Measurements from ENCODE around the gene CCDC154.

CCDC154 gene

DNA sequence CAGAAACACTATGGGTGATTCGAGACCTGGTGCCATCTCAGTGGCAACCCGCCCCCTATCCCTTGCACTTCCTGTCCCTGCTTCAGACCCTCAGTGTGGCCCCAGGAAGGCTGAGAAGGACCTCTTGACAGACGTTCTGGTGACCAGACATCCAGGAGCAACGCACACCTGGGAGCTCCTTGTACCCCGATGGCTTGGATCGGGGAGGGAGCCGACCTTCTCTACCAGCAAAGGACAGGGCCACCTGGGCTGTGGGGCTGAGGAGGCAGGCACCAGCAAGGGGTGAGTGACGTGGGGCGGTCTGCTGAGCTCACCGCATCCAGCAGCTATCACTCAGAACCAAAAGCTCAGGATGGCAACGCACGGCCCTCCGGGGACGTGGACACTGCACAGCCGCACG, 57.0 kb downstream of the CCDC154 start:
- DNase-seq, result no peak

DNA sequence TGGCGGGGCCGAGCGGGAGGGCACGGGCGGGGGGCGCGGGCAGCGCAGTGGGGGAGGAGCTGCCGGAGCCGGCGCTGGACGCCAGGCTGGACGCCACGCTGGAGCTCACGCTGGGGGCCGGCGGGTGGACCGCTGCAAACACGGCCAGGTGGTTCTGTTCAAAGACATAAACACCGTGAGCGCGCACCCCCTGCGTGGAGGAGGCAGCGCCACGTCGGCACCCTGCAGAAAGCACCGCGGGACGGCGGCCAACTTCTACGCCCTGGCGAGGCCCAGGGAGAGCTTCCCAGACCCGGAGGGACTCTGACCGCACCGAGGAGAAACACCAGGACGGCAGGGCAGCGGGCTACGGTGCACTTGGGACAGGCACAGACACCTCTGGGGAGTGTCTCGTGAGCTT, 59.1 kb downstream of the CCDC154 start:
- no peak for DNase-seq
